Neural progenitor cell (in vitro differentiated cells): Measurements from ENCODE around the gene FMC1.

ENCODE experiments used
- EZH2 ChIP-seq: fragments of 200-600 bp; sonication (generic); IDR thresholded peaks from 2 replicates; pipeline ENCODE4 v1.6.1; 2017; ENCODE audit warnings: antibody characterized with exemption, mild to moderate bottlenecking, moderate library complexity
- EZH2phosphoT487 ChIP-seq: fragments of 200-600 bp; sonication (generic); IDR thresholded peaks from 2 replicates; pipeline ENCODE4 v1.6.1; 2017; ENCODE audit warnings: antibody characterized with exemption
- TF ChIP-seq, protein P1 (sequence below): fragments of 200-600 bp; sonication (generic); IDR thresholded peaks from 2 replicates; pipeline ENCODE4 v1.5.1; 2017; ENCODE audit warnings: antibody characterized with exemption, mild to moderate bottlenecking

DNA sequence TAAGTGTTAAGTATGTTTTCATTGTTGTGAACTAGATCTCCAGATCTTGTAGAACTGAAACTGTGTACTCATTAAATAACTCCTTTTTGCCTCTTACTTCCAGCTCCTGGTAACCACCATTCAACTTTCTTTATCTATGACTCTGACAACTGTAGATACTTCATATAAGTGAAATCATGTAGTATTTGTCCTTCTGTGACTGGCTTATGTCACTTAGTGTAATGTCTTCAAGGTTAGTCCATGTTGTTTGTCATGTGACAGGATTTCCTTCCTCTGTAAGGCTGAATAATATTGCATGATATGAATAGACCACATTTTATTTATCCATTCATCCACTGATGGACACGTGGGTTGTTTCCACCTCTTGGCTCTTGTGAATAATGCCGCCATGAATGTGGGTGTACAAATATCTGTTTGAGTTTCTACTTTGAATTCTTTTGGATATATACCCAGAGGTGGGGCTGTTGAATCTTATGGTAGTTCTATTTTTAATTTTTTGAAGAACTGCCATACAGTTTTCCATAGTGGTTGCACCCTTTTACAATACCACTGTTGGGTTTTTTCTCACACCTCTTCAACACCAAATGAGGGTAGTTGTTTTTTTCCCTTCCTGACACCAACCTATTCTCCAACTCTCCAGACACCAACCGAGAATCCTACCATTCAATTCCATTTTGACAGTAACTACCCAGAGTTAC, 10.7 kb upstream of the FMC1 start:
- TF ChIP-seq, protein P1, sequence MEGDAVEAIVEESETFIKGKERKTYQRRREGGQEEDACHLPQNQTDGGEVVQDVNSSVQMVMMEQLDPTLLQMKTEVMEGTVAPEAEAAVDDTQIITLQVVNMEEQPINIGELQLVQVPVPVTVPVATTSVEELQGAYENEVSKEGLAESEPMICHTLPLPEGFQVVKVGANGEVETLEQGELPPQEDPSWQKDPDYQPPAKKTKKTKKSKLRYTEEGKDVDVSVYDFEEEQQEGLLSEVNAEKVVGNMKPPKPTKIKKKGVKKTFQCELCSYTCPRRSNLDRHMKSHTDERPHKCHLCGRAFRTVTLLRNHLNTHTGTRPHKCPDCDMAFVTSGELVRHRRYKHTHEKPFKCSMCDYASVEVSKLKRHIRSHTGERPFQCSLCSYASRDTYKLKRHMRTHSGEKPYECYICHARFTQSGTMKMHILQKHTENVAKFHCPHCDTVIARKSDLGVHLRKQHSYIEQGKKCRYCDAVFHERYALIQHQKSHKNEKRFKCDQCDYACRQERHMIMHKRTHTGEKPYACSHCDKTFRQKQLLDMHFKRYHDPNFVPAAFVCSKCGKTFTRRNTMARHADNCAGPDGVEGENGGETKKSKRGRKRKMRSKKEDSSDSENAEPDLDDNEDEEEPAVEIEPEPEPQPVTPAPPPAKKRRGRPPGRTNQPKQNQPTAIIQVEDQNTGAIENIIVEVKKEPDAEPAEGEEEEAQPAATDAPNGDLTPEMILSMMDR: no peak
- no peak for TF ChIP-seq EZH2
- TF ChIP-seq EZH2phosphoT487: no peak
